Fibroblast of the aortic adventitia (primary cell): ENCODE measurements around the gene NR3C1. TPM values are rescaled to one million over a fixed set of nuclear protein-coding genes. Genes with fewer than 3 reads are reported as not detected.

Experiments
- DNase-seq: peaks from one replicate; pipeline ENCODE4 v3.0.0-alpha.2; 2010; ENCODE audit warnings: low read depth
- H3K4me3 ChIP-seq: 2 replicates; pipeline ENCODE4 v1.5.1; 2011; ENCODE audit warnings: low read depth, mild to moderate bottlenecking, control low read depth, low read length, moderate library complexity
- total RNA-seq: library from RNA; depleted of rRNA; stranded (reverse); fragments of >200 nt; gene quantifications from 2 replicates; pipeline ENCODE4 v1.2.3, GENCODE V29; 2012; ENCODE audit warnings: low replicate concordance
- TF ChIP-seq, protein P1 (sequence below): IDR thresholded peaks from 2 replicates; pipeline ENCODE4 v1.5.1; 2011; ENCODE audit warnings: mild to moderate bottlenecking, low read length, control low read depth, inconsistent platforms; ENCODE audit not compliant: insufficient read depth

The NR3C1 gene
- total RNA-seq, 1 donor = 132 TPM

DNA sequence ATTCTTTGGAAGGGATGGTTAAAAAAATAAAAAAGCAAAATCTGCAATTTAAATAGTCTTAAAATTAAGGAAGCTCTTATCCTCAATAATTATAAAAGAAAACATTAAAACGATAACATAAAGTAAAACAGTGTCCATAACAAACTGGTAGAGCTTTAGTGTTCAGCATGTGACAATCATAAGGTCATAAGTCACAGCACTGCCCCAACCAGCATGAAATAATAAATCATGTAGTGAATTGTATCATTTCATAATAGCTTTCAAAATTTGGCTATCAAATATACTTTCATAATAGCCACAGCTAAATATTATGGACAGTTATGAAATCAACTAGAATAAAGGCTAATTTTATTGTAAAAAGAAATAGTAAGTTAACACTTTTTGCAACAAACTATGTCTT is 10.0 kb downstream of the NR3C1 start:
- H3K4me3 ChIP-seq = no peak overlapping the region
- TF ChIP-seq, protein P1, sequence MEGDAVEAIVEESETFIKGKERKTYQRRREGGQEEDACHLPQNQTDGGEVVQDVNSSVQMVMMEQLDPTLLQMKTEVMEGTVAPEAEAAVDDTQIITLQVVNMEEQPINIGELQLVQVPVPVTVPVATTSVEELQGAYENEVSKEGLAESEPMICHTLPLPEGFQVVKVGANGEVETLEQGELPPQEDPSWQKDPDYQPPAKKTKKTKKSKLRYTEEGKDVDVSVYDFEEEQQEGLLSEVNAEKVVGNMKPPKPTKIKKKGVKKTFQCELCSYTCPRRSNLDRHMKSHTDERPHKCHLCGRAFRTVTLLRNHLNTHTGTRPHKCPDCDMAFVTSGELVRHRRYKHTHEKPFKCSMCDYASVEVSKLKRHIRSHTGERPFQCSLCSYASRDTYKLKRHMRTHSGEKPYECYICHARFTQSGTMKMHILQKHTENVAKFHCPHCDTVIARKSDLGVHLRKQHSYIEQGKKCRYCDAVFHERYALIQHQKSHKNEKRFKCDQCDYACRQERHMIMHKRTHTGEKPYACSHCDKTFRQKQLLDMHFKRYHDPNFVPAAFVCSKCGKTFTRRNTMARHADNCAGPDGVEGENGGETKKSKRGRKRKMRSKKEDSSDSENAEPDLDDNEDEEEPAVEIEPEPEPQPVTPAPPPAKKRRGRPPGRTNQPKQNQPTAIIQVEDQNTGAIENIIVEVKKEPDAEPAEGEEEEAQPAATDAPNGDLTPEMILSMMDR = no peak
- no peak for DNase-seq

DNA sequence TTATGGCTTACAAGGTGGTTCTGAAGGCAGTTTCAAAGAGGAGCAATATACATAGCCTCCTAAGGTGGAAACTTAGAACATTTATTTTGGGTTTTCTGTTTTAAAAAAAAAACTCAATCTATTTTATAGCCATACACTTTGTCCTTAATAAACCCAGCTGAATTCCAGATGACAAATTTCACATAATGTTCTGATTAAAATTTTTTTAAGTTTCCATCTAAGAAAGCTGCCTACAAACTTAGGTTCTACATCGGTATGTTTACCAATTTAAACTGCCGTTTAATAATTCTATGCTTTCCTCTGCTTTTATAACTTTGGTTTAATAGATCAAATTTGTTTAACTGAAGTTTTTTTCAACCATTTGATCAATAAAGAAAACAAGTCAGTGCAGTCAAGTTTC is 12.5 kb downstream of the NR3C1 start:
- TF ChIP-seq, protein P1 = no peak
- peak; percentile 26 for DNase-seq
- no peak overlapping the region for H3K4me3 ChIP-seq

DNA sequence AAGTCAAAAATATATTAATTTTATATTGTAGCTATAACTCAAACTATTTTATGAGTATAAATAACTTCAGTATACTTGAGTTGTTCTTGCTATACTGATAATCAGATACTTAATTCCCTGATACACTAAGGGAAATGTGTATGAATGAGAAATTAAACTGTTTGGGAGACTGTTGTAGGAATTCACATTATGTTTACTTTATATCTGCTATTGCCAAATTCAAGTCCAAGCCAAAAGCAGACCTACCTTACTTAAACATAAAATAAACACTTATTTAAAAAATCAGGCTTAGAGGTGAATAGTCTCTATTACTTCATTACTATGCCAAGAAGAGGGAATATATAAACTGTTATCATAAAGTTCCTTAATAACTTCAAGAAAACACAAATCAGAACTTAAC is 13.2 kb downstream of the NR3C1 start:
- no peak overlapping the region for H3K4me3 ChIP-seq
- TF ChIP-seq, protein P1 = no peak
- DNase-seq = peak; percentile 22

DNA sequence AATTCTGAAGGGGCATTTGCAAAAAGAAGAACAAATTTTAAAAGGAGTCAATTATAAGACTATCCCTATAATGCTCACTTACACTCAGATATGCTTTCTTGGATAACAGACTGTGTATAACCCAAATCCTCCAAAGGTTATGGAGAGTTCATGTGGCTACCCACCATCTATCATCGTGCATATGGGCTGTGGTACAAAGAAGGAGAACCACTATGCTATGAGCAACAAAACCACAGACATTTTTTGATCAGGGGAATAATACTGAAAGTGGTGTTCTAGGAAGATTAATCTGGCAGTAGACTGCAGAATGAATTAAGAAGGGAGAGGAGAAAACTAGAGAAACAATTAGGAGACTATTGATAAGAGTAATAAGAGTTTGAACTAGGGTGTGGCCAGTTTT is 16.8 kb downstream of the NR3C1 start:
- H3K4me3 ChIP-seq = no peak overlapping the region
- peak; percentile 78 for DNase-seq
- TF ChIP-seq, protein P1 = no peak

DNA sequence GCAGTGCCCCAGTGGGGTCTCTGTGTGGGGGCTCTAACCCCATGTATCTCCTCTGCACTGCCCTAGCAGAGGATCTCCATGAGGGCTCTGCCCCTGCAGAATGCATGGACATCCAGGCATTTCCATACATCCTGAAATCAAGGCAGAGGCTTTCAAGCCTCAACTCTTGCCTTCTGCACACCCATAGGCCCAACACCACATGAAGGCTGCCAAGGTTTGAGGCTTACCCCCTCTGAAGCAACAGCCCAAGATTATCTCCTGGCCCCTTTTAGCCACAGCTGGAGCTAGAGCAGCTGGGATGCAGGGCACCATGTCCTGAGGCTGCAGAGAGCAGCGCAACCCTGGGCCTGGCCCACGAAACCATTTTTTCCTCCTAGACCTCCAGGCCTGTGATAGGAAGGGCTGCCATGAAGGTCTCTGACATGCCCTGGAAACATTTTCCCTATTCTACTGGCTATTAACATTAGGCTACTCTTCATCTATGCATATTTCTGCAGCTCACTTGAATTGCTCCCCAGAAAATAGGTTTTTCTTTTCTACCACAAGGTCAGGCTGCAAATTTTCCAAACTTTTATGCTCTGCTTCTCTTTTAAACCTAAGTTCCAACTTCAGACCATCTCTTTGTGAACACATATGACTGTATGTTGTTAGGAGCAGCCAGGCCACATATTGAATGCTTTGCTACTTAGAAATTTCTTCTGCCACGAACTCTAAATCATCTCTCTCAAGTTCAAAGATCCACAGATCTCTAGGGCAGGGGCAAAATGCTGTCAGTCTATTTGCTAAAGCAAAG is 18.4 kb downstream of the NR3C1 start:
- TF ChIP-seq, protein P1 = no peak
- no peak for DNase-seq
- H3K4me3 ChIP-seq = no peak overlapping the region

DNA sequence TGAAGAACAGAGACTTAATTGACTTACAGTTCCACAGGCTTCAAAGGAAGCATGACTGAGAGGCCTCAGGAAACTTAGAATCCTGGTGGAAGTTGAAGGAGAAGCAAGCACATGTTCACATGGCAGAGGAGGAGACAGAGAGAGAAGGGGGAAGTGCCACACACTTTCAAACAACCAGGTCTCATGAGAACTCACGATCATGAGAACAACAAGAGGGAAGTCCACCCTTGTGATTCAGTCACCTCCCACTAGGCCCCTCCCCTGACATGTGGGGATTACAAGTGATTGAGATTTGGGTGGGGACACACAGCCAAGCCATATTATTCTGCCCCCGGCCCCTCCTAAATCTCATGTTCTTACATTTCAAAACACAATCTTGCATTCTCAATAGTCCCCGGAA is 19.5 kb downstream of the NR3C1 start:
- TF ChIP-seq, protein P1 = no peak
- no peak for DNase-seq
- H3K4me3 ChIP-seq = no peak overlapping the region

DNA sequence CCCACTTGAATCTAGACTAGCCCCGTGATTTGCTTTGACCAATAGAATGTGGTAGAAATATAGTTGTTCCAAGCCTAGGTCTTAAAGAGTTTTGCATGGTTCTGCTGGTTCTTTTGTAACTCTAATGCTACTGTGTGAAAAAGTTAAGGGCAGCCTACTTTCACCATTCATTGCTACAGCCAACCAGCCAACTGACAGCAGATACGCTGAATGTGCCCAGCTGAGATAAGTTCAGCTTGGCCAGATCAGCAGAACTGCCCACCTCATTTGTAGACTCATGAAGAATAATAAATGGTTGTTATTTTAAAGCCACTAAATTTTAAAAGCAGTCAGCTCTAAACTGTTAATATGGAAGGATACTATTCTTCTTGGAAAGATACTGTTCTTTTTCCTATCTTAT is 23.9 kb downstream of the NR3C1 start:
- no peak for DNase-seq
- TF ChIP-seq, protein P1 = no peak
- H3K4me3 ChIP-seq = no peak overlapping the region
